Measurements from ENCODE around the gene C6orf15. TPM values are rescaled to one million over a fixed set of nuclear protein-coding genes. Genes with fewer than 3 reads are reported as not detected.

The C6orf15 gene
- total RNA-seq, 3 donors from 2014 or later = not detected

- no peaks in the 10 kb centered on the region for H3K9me3 ChIP-seq
- H3K4me3 ChIP-seq = no peak overlapping the region
- intact Hi-C loops (cut with DNase I, micrococcal nuclease) = no loop called here
- no peaks in the 10 kb centered on the region for H3K36me3 ChIP-seq (ENCODE audit: low read depth)
- DNase-seq (no peak), ATAC-seq (no peak)
- TF ChIP-seq CTCF (IDR thresholded peaks at IDR 0.05) = no peak
- peaks cover 13% of the 10 kb centered on the region for H3K4me1 ChIP-seq (ENCODE audit: low read depth)
These were observed 4.4 kb upstream of the C6orf15 start for GRCh38 chr6:31116661-31117385.

- intact Hi-C loops (cut with DNase I, micrococcal nuclease) = no loop called here
- TF ChIP-seq CTCF (IDR thresholded peaks at IDR 0.05) = no peak
- Histone ChIP-seq H3K36me3 (ENCODE audit: low read depth) (no peaks in the 10 kb centered on the region), H3K4me3 (no peak overlapping the region), H3K4me1 (ENCODE audit: low read depth) (peaks cover 13% of the 10 kb centered on the region), H3K9me3 (no peaks in the 10 kb centered on the region)
- ATAC-seq = no peak
- no peak for DNase-seq
These were observed 3.7 kb upstream of the C6orf15 start for GRCh38 chr6:31115941-31116560.

GRCh38 chr6:31114970-31115849 lies 2.8 kb upstream of the C6orf15 start:
- no peak for DNase-seq
- TF ChIP-seq CTCF (IDR thresholded peaks at IDR 0.05) = no peak
- Histone ChIP-seq H3K36me3 (ENCODE audit: low read depth) (no peaks in the 10 kb centered on the region), H3K9me3 (no peaks in the 10 kb centered on the region), H3K4me3 (no peak overlapping the region), H3K4me1 (ENCODE audit: low read depth) (peaks cover 13% of the 10 kb centered on the region)
- ATAC-seq = peak; percentile 62
- intact Hi-C loops (cut with DNase I, micrococcal nuclease) = no loop called here

GRCh38 chr6:31114541-31114878 lies 2.1 kb upstream of the C6orf15 start, which contains the start of gene PSORS1C1:
Gene PSORS1C1 (plus strand): TSS chr6:31114800. CDS start chr6:31129633, 14,833 bp downstream.
- no peak for TF ChIP-seq CTCF (IDR thresholded peaks at IDR 0.05)
- peaks cover 13% of the 10 kb centered on the region for H3K4me1 ChIP-seq (ENCODE audit: low read depth)
- intact Hi-C loops (cut with DNase I, micrococcal nuclease) = no loop called here
- H3K36me3 ChIP-seq (ENCODE audit: low read depth) = no peaks in the 10 kb centered on the region
- no peak within 1 kb of the TSS for H3K4me3 ChIP-seq
- DNase-seq (peak; percentile 69 to 84 (median 77)), ATAC-seq (peak; percentile 94)
- no peaks in the 10 kb centered on the region for H3K9me3 ChIP-seq

GRCh38 chr6:31113861-31114540 lies 1.6 kb upstream of the C6orf15 start:
- intact Hi-C loops (cut with DNase I, micrococcal nuclease) = no loop called here
- no peak for TF ChIP-seq CTCF (IDR thresholded peaks at IDR 0.05)
- Histone ChIP-seq H3K9me3 (no peaks in the 10 kb centered on the region), H3K4me1 (ENCODE audit: low read depth) (peaks cover 13% of the 10 kb centered on the region), H3K4me3 (no peak overlapping the region), H3K36me3 (ENCODE audit: low read depth) (no peaks in the 10 kb centered on the region)
- no peak for ATAC-seq
- DNase-seq = no peak
